SK-N-MC (cell line): ENCODE data around the gene QRFP.

Experiments used
- EZH2 ChIP-seq: fragments of 200-600 bp; sonication (generic); IDR thresholded peaks from one replicate; pipeline ENCODE4 v1.6.1; 2017; ENCODE audit warnings: antibody characterized with exemption
- POLR2AphosphoS5 ChIP-seq: IDR thresholded peaks from 2 replicates; pipeline ENCODE4 v1.6.1; 2012; ENCODE audit warnings: mild to moderate bottlenecking, low read depth, low read length, borderline replicate concordance

- TF ChIP-seq EZH2 (no peak), POLR2AphosphoS5 (no peak)
Observed at GRCh38 chr9:130858739-130859705, 37.6 kb downstream of the QRFP start.
